CD4-positive, alpha-beta T cell (primary cell): Measurements from ENCODE around the gene THADA. TPM values are rescaled to one million over a fixed set of nuclear protein-coding genes. Genes with fewer than 3 reads are reported as not detected.

Experiments used
- ATAC-seq: fragments of 200-7000 bp; cut with Tn5 transposase; one replicate; pipeline ENCODE4 v1.10.0; 2022; ENCODE audit warnings: mild to moderate bottlenecking; ENCODE audit not compliant: poor library complexity
- CTCF ChIA-PET: fragments of 350-600 bp; sonication (Branson Sonifier 250); formaldehyde crosslinking; loops from one replicate; lab custom pipeline; 2021; ENCODE audit warnings: antibody characterized with exemption, inconsistent platforms; lab: Charles Lee
- POLR2A ChIA-PET: fragments of 350-600 bp; sonication (Branson Sonifier 250); formaldehyde crosslinking; loops from one replicate; lab custom pipeline; 2021; ENCODE audit warnings: antibody characterized with exemption, inconsistent platforms; lab: Charles Lee
- DNase-seq, 14 experiments: peaks; one replicate each; pipeline ENCODE4 v3.0.0-alpha.2; 2013 to 2020; ENCODE audit warnings: mixed read lengths in 2 of 14
- H3K27ac ChIP-seq, 2 donors: one replicate each; pipeline versions ENCODE4 v1.5.1 to v1.7.0; 2013; ENCODE audit warnings: low read length in 2 of 2, low read depth in 1 of 2, mild to moderate bottlenecking in 1 of 2
- H3K27me3 ChIP-seq, 2 experiments: 1 replicate in 1 of 2; 2 replicates in 1 of 2; pipeline versions ENCODE4 v1.6.1 to v1.7.0; 2013; ENCODE audit warnings: low read length in 2 of 2, control low read depth in 1 of 2, mild to moderate bottlenecking in 1 of 2, moderate library complexity in 1 of 2; ENCODE audit not compliant: insufficient read depth in 2 of 2, control insufficient read depth in 1 of 2
- H3K36me3 ChIP-seq: one replicate; pipeline ENCODE4 v1.6.1; 2013; ENCODE audit warnings: low read length, control low read depth; ENCODE audit not compliant: insufficient read depth
- H3K4me1 ChIP-seq: one replicate; pipeline ENCODE4 v1.6.1; 2013; ENCODE audit warnings: low read length, control low read depth; ENCODE audit not compliant: insufficient read depth
- H3K4me3 ChIP-seq: one replicate; pipeline ENCODE4 v1.5.1; 2013; ENCODE audit warnings: mild to moderate bottlenecking, low read length, moderate library complexity
- H3K9me3 ChIP-seq, 2 experiments: 1 replicate in 1 of 2; 2 replicates in 1 of 2; pipeline versions ENCODE4 v1.6.1 to v1.7.0; 2013; ENCODE audit warnings: low read length in 2 of 2, mild to moderate bottlenecking in 2 of 2, control low read depth in 1 of 2, moderate library complexity in 1 of 2; ENCODE audit not compliant: control insufficient read depth in 1 of 2, insufficient read depth in 1 of 2
- H3K27ac Mint-ChIP-seq: one replicate; pipeline ENCODE4 v1.8.0; 2020; ENCODE audit warnings: mixed read lengths
- H3K27me3 Mint-ChIP-seq: one replicate; pipeline ENCODE4 v1.8.0; 2021; ENCODE audit warnings: mixed read lengths
- H3K36me3 Mint-ChIP-seq: one replicate; pipeline ENCODE4 v1.8.0; 2021; ENCODE audit warnings: low read depth, mixed read lengths
- H3K4me1 Mint-ChIP-seq: one replicate; pipeline ENCODE4 v1.8.0; 2021; ENCODE audit warnings: low read depth, mixed read lengths
- H3K4me3 Mint-ChIP-seq: one replicate; pipeline ENCODE4 v1.8.0; 2020; ENCODE audit warnings: mild to moderate bottlenecking, mixed read lengths
- H3K9me3 Mint-ChIP-seq: one replicate; pipeline ENCODE4 v1.8.0; 2020; ENCODE audit warnings: mixed read lengths
- CTCF ChIP-seq: fragments of 200-600 bp; IDR thresholded peaks from one replicate; pipeline ENCODE4 v1.8.0; 2022; ENCODE audit warnings: antibody characterized with exemption, mild to moderate bottlenecking
- intact Hi-C, 2 experiments: fragments of 100-400 bp; cut with DNase I in 1 of 2; cut with micrococcal nuclease in 1 of 2; formaldehyde crosslinking; loops; one replicate each; pipeline versions ENCODE4 v1.15.1 to v1.9.0; 2023 to 2025; cut with DNase I, micrococcal nuclease
- total RNA-seq, 174 experiments: library from RNA in 2 of 174; stranded (reverse) in 2 of 174; gene quantifications; one replicate each; pipeline ENCODE4 v1.2.3 and lab custom pipeline; 2021 to 2026

Gene THADA
- total RNA-seq, 2 experiments from 2014 or later, result 29.3 to 32.9 TPM

- Histone ChIP-seq H3K36me3 (peaks cover 13% of the 10 kb centered on the region), H3K4me1 (peaks cover 3% of the 10 kb centered on the region), H3K4me3 (no peak overlapping the region), H3K27ac (no peak overlapping the region), H3K27me3 (no peaks in the 10 kb centered on the region), H3K9me3 (no peaks in the 10 kb centered on the region)
- Mint-ChIP-seq H3K27ac (no peak overlapping the region), H3K27me3 (no peaks in the 10 kb centered on the region), H3K9me3 (no peaks in the 10 kb centered on the region), H3K4me1 (peaks cover 16% of the 10 kb centered on the region), H3K36me3 (peaks cover 28% of the 10 kb centered on the region), H3K4me3 (no peak overlapping the region)
- POLR2A ChIA-PET, result interaction anchor here (0.8 kb wide), 1 partner anchor 20 kb away, joined by 3 read pairs; no protein-coding TSS in a partner anchor
- TF ChIP-seq CTCF, result peak; percentile 78
- intact Hi-C loops, result loop anchor here (1.0 to 5.0 kb wide), 6 partner anchors 58 to 715 kb away; no protein-coding TSS in a partner anchor
- CTCF ChIA-PET, result interaction anchor here (0.6 to 1.2 kb wide), 2 partner anchors 35 to 717 kb away, joined by 3 to 4 read pairs; no protein-coding TSS in a partner anchor
- ATAC-seq (peak; percentile 89), DNase-seq (peak in 3 of 14 experiments; percentile 63 to 68 (median 65))
Observed at GRCh38 chr2:43542285-43542933, 53.4 kb downstream of the THADA start.

- Histone ChIP-seq H3K36me3 (peaks cover 16% of the 10 kb centered on the region), H3K9me3 (no peaks in the 10 kb centered on the region), H3K27me3 (no peaks in the 10 kb centered on the region), H3K27ac (no peak overlapping the region), H3K4me3 (no peak overlapping the region), H3K4me1 (peaks cover 3% of the 10 kb centered on the region)
- H3K4me1 Mint-ChIP-seq, result peaks cover 23% of the 10 kb centered on the region
- no peak for TF ChIP-seq CTCF
- no peak overlapping the region for H3K4me3 Mint-ChIP-seq
- H3K27me3 Mint-ChIP-seq, result no peaks in the 10 kb centered on the region
- H3K36me3 Mint-ChIP-seq, result peaks cover 35% of the 10 kb centered on the region
- H3K27ac Mint-ChIP-seq, result no peak overlapping the region
- DNase-seq (no peak), ATAC-seq (no peak)
- POLR2A ChIA-PET, result no interaction called here
- intact Hi-C loops, result loop anchor here (2.0 to 5.0 kb wide), 3 partner anchors 414 to 680 kb away; no protein-coding TSS in a partner anchor
- CTCF ChIA-PET, result interaction anchor here (1.4 kb wide), 1 partner anchor 593 kb away, joined by 5 read pairs; no protein-coding TSS in a partner anchor
- no peaks in the 10 kb centered on the region for H3K9me3 Mint-ChIP-seq
Observed at GRCh38 chr2:43541165-43541564, 54.7 kb downstream of the THADA start.

GRCh38 chr2:43540021-43540779, 55.6 kb downstream of the THADA start:
- CTCF ChIA-PET, result interaction anchor here (1.4 kb wide), 1 partner anchor 593 kb away, joined by 5 read pairs; no protein-coding TSS in a partner anchor

More at GRCh38 chr2:43540021-43540779, 55.6 kb downstream of the THADA start:
- Histone ChIP-seq H3K27ac (no peak overlapping the region), H3K4me3 (no peak overlapping the region), H3K27me3 (no peaks in the 10 kb centered on the region), H3K36me3 (peaks cover 16% of the 10 kb centered on the region), H3K4me1 (peaks cover 3% of the 10 kb centered on the region), H3K9me3 (no peaks in the 10 kb centered on the region)
- H3K27me3 Mint-ChIP-seq, result no peaks in the 10 kb centered on the region
- DNase-seq (peak in 2 of 14 experiments; percentile 47 to 66), ATAC-seq (no peak)
- H3K4me3 Mint-ChIP-seq, result no peak overlapping the region
- H3K4me1 Mint-ChIP-seq, result peaks cover 23% of the 10 kb centered on the region
- intact Hi-C loops, result loop anchor here (2.0 to 5.0 kb wide), 3 partner anchors 413 to 679 kb away; no protein-coding TSS in a partner anchor
- H3K27ac Mint-ChIP-seq, result no peak overlapping the region
- H3K36me3 Mint-ChIP-seq, result peaks cover 41% of the 10 kb centered on the region
- POLR2A ChIA-PET, result interaction anchor here (1.0 kb wide), 1 partner anchor 19 kb away, joined by 3 read pairs; no protein-coding TSS in a partner anchor
- no peak for TF ChIP-seq CTCF
- no peaks in the 10 kb centered on the region for H3K9me3 Mint-ChIP-seq
